CD8-positive, alpha-beta memory T cell (primary cell): ENCODE data around the gene CC2D1A. TPM values are rescaled to one million over a fixed set of nuclear protein-coding genes. Genes with fewer than 3 reads are reported as not detected.

ENCODE experiments used
- CTCF ChIA-PET: fragments of 350-600 bp; sonication (Branson Sonifier 250); formaldehyde crosslinking; loops from one replicate; lab custom pipeline; 2021; ENCODE audit warnings: antibody characterized with exemption; lab: Charles Lee
- POLR2A ChIA-PET: fragments of 350-600 bp; sonication (Branson Sonifier 250); formaldehyde crosslinking; loops from one replicate; lab custom pipeline; 2021; ENCODE audit warnings: antibody characterized with exemption; lab: Charles Lee
- DNase-seq, 5 donors: peaks; one replicate each; pipeline versions ENCODE4 v3.0.0 to v3.0.0-alpha.2; 2020 to 2022; ENCODE audit warnings: mixed read lengths in 1 of 5
- H3K27ac ChIP-seq: one replicate; pipeline ENCODE4 v1.7.0; 2013; ENCODE audit warnings: low read depth, mild to moderate bottlenecking, low read length, moderate library complexity
- H3K27me3 ChIP-seq: 2 replicates; pipeline ENCODE4 v1.7.0; 2013; ENCODE audit warnings: low read length, mild to moderate bottlenecking; ENCODE audit not compliant: insufficient read depth, poor library complexity, severe bottlenecking
- H3K36me3 ChIP-seq: 2 replicates; pipeline ENCODE4 v1.7.0; 2013; ENCODE audit warnings: mild to moderate bottlenecking, low read length, moderate library complexity; ENCODE audit not compliant: insufficient read depth
- H3K4me1 ChIP-seq: 2 replicates; pipeline ENCODE4 v1.7.0; 2013; ENCODE audit warnings: mild to moderate bottlenecking, low read length, moderate library complexity; ENCODE audit not compliant: insufficient read depth
- H3K4me3 ChIP-seq: 2 replicates; pipeline ENCODE4 v1.7.0; 2013; ENCODE audit warnings: mild to moderate bottlenecking, low read length
- H3K9me3 ChIP-seq: 2 replicates; pipeline ENCODE4 v1.7.0; 2013; ENCODE audit warnings: mild to moderate bottlenecking, low read length
- H3K27ac Mint-ChIP-seq, 8 donors: one replicate each; pipeline ENCODE4 v1.8.0; 2020 to 2021; ENCODE audit warnings: mixed read lengths in 8 of 8, mild to moderate bottlenecking in 6 of 8, inconsistent platforms in 3 of 8, moderate library complexity in 3 of 8
- H3K27me3 Mint-ChIP-seq, 2 donors: one replicate each; pipeline ENCODE4 v1.8.0; 2020 to 2021; ENCODE audit warnings: mixed read lengths in 2 of 2, mild to moderate bottlenecking in 1 of 2, moderate library complexity in 1 of 2
- H3K36me3 Mint-ChIP-seq, 3 donors: one replicate each; pipeline ENCODE4 v1.8.0; 2020 to 2021; ENCODE audit warnings: mixed read lengths in 3 of 3, inconsistent platforms in 1 of 3, mild to moderate bottlenecking in 1 of 3
- H3K4me1 Mint-ChIP-seq, 3 donors: one replicate each; pipeline ENCODE4 v1.8.0; 2020 to 2021; ENCODE audit warnings: mixed read lengths in 3 of 3, inconsistent platforms in 1 of 3, mild to moderate bottlenecking in 1 of 3
- H3K4me3 Mint-ChIP-seq, 7 donors: one replicate each; pipeline ENCODE4 v1.8.0; 2020 to 2021; ENCODE audit warnings: mixed read lengths in 7 of 7, mild to moderate bottlenecking in 6 of 7, moderate library complexity in 4 of 7, inconsistent platforms in 2 of 7
- H3K9me3 Mint-ChIP-seq, 5 donors: one replicate each; pipeline ENCODE4 v1.8.0; 2020 to 2022; ENCODE audit warnings: mixed read lengths in 5 of 5, mild to moderate bottlenecking in 3 of 5, moderate library complexity in 2 of 5, inconsistent platforms in 1 of 5
- polyA plus RNA-seq: library from polyadenylated mRNA; unstranded; fragments of 300-500 nt; fragmentation: Illumina TruSeq; gene quantifications from one replicate; pipeline ENCODE4 v1.2.3, GENCODE V29; 2021
- total RNA-seq, 2 experiments: library from RNA; stranded (reverse); gene quantifications; one replicate each; pipeline ENCODE4 v1.2.3, GENCODE V29; 2021

CC2D1A gene
- total and polyA plus RNA-seq, 3 experiments from 2014 or later, result 15.3 to 31.0 (median 30.8) TPM

DNA sequence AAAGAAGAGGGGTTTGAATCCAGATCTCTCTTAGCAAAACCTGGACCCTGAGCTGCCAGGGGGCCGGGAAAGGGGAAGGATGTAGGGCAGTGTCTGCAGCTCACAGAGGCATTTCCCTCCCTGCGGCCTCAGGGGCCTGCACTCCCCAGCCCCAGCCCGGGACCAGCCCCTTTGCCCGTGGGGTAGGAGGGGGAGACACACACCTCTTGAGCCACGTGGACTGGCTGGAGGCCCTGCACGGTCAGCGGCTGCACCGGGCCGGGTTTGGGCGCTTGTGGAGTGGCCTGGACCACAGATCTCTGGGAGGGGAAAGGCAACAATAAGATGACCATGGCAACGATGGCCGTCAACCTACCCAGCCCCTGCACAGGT, 73.2 kb downstream of the CC2D1A start:
- Mint-ChIP-seq H3K4me3 (peak overlapping the region in 6 of 7 donors; percentile 8 to 68 (median 49)), H3K27ac (peak overlapping the region in 5 of 8 donors; percentile 21 to 70 (median 70)), H3K27me3 (no peaks in the 10 kb centered on the region), H3K4me1 (peaks cover 9 to 47% (median 11%) of the 10 kb centered on the region in 3 donors), H3K9me3 (no peaks in the 10 kb centered on the region), H3K36me3 (peaks cover 0 to 21% (median 4%) of the 10 kb centered on the region in 3 donors)
- Histone ChIP-seq H3K27me3 (no peaks in the 10 kb centered on the region), H3K36me3 (no peaks in the 10 kb centered on the region), H3K4me3 (no peak overlapping the region), H3K4me1 (peaks cover 36% of the 10 kb centered on the region), H3K27ac (no peak overlapping the region), H3K9me3 (no peaks in the 10 kb centered on the region)
- ChIA-PET POLR2A (interaction anchor here (0.7 to 3.2 kb wide), 3 partner anchors 8 to 53 kb away, joined by 3 to 15 read pairs (median 8); partner anchors contain the start of genes IL27RA and RFX1), CTCF (interaction anchor here (0.8 to 1.3 kb wide), 2 partner anchors 52 to 69 kb away, joined by 3 read pairs; partner anchors contain the start of gene IL27RA)
- no peak for DNase-seq

DNA sequence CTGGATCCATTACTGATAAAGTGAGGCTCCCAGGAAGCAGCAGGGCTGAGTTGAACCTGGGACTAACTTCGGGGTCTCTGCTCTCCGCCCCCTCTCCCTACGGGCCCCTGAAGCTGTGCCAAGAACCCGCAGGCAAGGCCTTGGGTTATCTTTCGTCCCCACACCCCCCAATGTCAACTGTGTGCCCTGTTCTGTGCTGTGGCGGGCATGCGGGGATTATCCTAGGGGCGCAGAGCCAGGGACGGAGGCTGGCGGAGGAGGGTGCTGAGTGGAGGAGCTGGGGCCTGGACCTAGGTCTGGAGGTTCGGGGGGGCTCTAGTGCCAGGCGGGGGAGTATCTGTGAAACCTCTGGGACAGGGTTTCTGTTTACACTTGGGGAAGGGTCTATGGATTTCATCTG, 73.7 kb downstream of the CC2D1A start:
- Mint-ChIP-seq H3K4me3 (peak overlapping the region in 5 of 7 donors; percentile 8 to 68 (median 53)), H3K9me3 (no peaks in the 10 kb centered on the region), H3K27me3 (no peaks in the 10 kb centered on the region), H3K27ac (peak overlapping the region in 6 of 8 donors; percentile 21 to 79 (median 61)), H3K36me3 (peaks cover 0 to 18% (median 4%) of the 10 kb centered on the region in 3 donors), H3K4me1 (peaks cover 10 to 47% (median 14%) of the 10 kb centered on the region in 3 donors)
- CTCF ChIA-PET, result interaction anchor here (0.8 to 1.3 kb wide), 2 partner anchors 52 to 69 kb away, joined by 3 read pairs; partner anchors contain the start of gene IL27RA
- H3K9me3 ChIP-seq, result no peaks in the 10 kb centered on the region
- H3K4me1 ChIP-seq, result peaks cover 38% of the 10 kb centered on the region
- no peak overlapping the region for H3K27ac ChIP-seq
- H3K36me3 ChIP-seq, result no peaks in the 10 kb centered on the region
- no peak for DNase-seq
- H3K4me3 ChIP-seq, result no peak overlapping the region
- no peaks in the 10 kb centered on the region for H3K27me3 ChIP-seq
- POLR2A ChIA-PET, result interaction anchor here (2.3 to 3.2 kb wide), 2 partner anchors 27 to 52 kb away, joined by 8 to 15 read pairs; partner anchors contain the start of genes IL27RA and RFX1

DNA sequence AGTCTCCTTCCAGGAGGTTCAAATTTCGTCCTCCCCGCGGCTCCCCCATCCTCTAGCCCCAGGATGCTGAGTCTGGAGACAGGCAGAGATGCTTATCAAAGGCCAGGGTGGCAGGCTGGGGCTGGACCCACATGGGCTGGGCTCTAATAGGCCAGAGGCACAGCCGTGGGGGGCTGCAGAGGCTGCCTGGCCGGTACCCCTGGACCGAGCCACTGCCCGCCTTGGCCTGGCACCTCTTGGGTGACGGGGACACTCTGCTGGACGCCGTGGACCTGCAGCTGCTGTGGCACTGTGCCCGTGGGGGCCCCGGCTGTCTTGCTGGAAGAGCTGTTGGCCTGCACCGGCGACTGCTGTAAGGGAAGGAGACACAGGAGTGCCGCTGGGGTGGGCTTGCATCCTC, 74.3 kb downstream of the CC2D1A start:
- POLR2A ChIA-PET, result interaction anchor here (3.2 kb wide), 1 partner anchor 26 kb away, joined by 15 read pairs; the partner anchor contains the start of gene RFX1

More for the DNA sequence above, 74.3 kb downstream of the CC2D1A start:
- no peak overlapping the region for H3K4me3 Mint-ChIP-seq
- Histone ChIP-seq H3K4me1 (peaks cover 44% of the 10 kb centered on the region), H3K9me3 (no peaks in the 10 kb centered on the region), H3K36me3 (no peaks in the 10 kb centered on the region), H3K4me3 (no peak overlapping the region), H3K27ac (no peak overlapping the region), H3K27me3 (no peaks in the 10 kb centered on the region)
- no peaks in the 10 kb centered on the region for H3K9me3 Mint-ChIP-seq
- CTCF ChIA-PET, result interaction anchor here (1.7 kb wide), 1 partner anchor 68 kb away, joined by 4 read pairs; no protein-coding TSS in a partner anchor
- no peak for DNase-seq
- no peaks in the 10 kb centered on the region for H3K27me3 Mint-ChIP-seq
- H3K36me3 Mint-ChIP-seq, result peaks cover 0 to 16% (median 4%) of the 10 kb centered on the region in 3 donors
- peak overlapping the region in 1 of 8 donors; percentile 60 for H3K27ac Mint-ChIP-seq
- H3K4me1 Mint-ChIP-seq, result peaks cover 12 to 53% (median 16%) of the 10 kb centered on the region in 3 donors

Other genes starting within 250 kb of the CC2D1A start
- 10 to 100 TPM; 42.4 to 43.5 TPM for gene MRI1, start 141.7 kb upstream of the CC2D1A start, total RNA-seq
- 19.0 TPM for gene MRI1, start 141.7 kb upstream of the CC2D1A start, polyA plus RNA-seq
- gene C19orf53, start 131.7 kb upstream of the CC2D1A start, total RNA-seq, result 100 to 1,000 TPM; 131 to 163 TPM
- 239 TPM for gene C19orf53, start 131.7 kb upstream of the CC2D1A start, polyA plus RNA-seq
- 1 to 10 TPM; 4.4 to 4.8 TPM for gene ZSWIM4, start 110.8 kb upstream of the CC2D1A start, total RNA-seq
- gene ZSWIM4, start 110.8 kb upstream of the CC2D1A start, polyA plus RNA-seq, result 1.6 TPM
- gene NANOS3, start 29.1 kb upstream of the CC2D1A start, total RNA-seq, result 1 to 10 TPM in 1 of 2 experiments, under 1 TPM in 1; 0.90 to 1.5 TPM
- not detected for gene NANOS3, start 29.1 kb upstream of the CC2D1A start, polyA plus RNA-seq
- 1 to 10 TPM; 6.8 to 8.2 TPM for gene BRME1, start 84 bp upstream of the CC2D1A start, total RNA-seq
- 3.5 TPM for gene BRME1, start 84 bp upstream of the CC2D1A start, polyA plus RNA-seq
- under 1 TPM in 1 of 2 experiments, not detected in 1; 0.24 TPM for gene PODNL1, start 32.2 kb downstream of the CC2D1A start, total RNA-seq
- gene PODNL1, start 32.2 kb downstream of the CC2D1A start, polyA plus RNA-seq, result not detected
- gene DCAF15, start 46.3 kb downstream of the CC2D1A start, total RNA-seq, result 10 to 100 TPM; 64.6 to 66.5 TPM
- 8.0 TPM for gene DCAF15, start 46.3 kb downstream of the CC2D1A start, polyA plus RNA-seq
- gene RFX1, start 100.1 kb downstream of the CC2D1A start, total RNA-seq, result 10 to 100 TPM; 13.0 to 13.6 TPM
- gene RFX1, start 100.1 kb downstream of the CC2D1A start, polyA plus RNA-seq, result 3.1 TPM
- not detected for gene RLN3, start 121.9 kb downstream of the CC2D1A start, total RNA-seq
- gene RLN3, start 121.9 kb downstream of the CC2D1A start, polyA plus RNA-seq, result not detected
- gene IL27RA, start 125.6 kb downstream of the CC2D1A start, total RNA-seq, result 10 to 100 TPM; 71.4 to 73.6 TPM
- gene IL27RA, start 125.6 kb downstream of the CC2D1A start, polyA plus RNA-seq, result 83.4 TPM
- not detected for gene PALM3, start 155.9 kb downstream of the CC2D1A start, total RNA-seq
- gene PALM3, start 155.9 kb downstream of the CC2D1A start, polyA plus RNA-seq, result not detected
- gene MISP3, start 166.6 kb downstream of the CC2D1A start, total RNA-seq, result 1 to 10 TPM in 1 of 2 experiments, under 1 TPM in 1; 1.00 to 1.2 TPM
- gene MISP3, start 166.6 kb downstream of the CC2D1A start, polyA plus RNA-seq, result 2.1 TPM
- under 1 TPM in 1 of 2 experiments, not detected in 1; 0.42 TPM for gene C19orf67, start 179.6 kb downstream of the CC2D1A start, total RNA-seq
- not detected for gene C19orf67, start 179.6 kb downstream of the CC2D1A start, polyA plus RNA-seq
- gene SAMD1, start 184.6 kb downstream of the CC2D1A start, total RNA-seq, result 100 to 1,000 TPM in 1 of 2 experiments, 10 to 100 TPM in 1; 97.8 to 105 TPM
- 2.8 TPM for gene SAMD1, start 184.6 kb downstream of the CC2D1A start, polyA plus RNA-seq
- gene PRKACA, start 211.6 kb downstream of the CC2D1A start, total RNA-seq, result 10 to 100 TPM; 77.3 to 81.0 TPM
- 1.5 TPM for gene PRKACA, start 211.6 kb downstream of the CC2D1A start, polyA plus RNA-seq
- 10 to 100 TPM; 75.0 to 76.2 TPM for gene ASF1B, start 230.4 kb downstream of the CC2D1A start, total RNA-seq
- 4.5 TPM for gene ASF1B, start 230.4 kb downstream of the CC2D1A start, polyA plus RNA-seq